Bone marrow (tissue), 2 donors: ENCODE results near the gene KLHL7.
A peak's percentile ranks its signal among the peaks of the same experiment; 100 is the strongest.

ENCODE experiments used
- DNase-seq, 2 donors: peaks; one replicate each; lab custom pipeline; 2025; lab: John Stamatoyannopoulos, UW

KLHL7 gene

DNA sequence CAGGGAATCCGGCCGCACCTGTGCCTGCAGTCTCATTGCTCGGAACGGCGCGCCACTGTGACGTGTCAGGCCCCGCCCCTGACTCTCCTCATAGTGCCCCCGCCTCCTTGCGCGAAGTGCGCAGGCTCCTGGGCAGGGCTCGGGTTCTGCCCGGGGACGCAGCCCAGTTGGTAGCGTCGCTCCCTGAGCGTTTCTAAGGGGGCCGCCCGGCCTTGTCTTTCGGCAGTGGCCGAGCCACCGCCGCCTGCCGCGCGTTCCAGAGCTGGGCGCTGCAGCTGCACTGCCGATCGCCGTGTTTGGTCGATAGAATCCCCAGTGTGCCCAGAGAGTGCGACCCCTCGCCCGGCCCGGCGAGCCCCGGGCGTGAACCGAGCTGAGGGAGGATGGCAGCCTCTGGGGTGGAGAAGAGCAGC, at the start of gene KLHL7:
Gene KLHL7 (plus strand): TSS at position 142 of the 413 bp plus-strand sequence. CDS start 242 bp downstream, at position 384.
- peak; percentile 75 to 89 for DNase-seq

GRCh38 chr7:23058408-23059096, 47.0 kb upstream of the KLHL7 start:
- DNase-seq: no peak

DNA sequence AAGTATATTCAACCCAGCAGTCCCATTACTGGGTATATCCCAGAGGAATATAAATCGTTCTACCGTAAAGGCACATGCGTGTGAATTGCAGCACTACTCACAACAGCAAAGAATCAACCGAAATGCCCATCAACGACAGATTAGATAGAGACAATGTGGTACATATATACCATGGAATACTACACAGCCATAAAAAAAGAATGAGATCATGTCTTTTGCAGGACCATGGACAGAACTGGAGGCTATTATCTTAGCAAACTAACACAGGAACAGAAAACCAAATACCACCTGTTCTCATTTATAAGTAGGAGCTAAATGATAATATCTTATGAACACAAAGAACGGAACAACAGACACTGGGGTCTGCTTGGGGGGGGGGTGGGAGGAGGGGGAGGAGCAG, 44.3 kb upstream of the KLHL7 start:
- no peak for DNase-seq

DNA sequence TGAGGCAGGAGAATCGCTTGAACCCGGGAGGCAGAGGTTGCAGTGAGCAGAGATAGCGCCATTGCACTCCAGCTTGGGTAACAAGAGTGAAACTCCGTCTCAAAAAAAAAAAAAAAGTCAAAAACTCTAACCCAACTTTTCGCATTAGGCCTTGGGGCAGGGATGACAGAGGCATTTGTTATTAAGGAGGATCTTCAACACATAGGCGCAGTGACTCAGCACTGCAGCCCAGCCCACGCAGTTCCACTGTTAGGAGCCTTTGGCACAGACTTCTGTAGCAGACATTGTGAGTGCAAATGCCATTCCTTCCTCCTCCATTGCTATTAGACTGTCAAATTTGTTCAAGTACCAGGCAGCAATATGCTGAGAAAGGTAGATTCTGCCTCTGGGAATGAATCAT, 43.1 kb upstream of the KLHL7 start:
- DNase-seq: no peak

DNA sequence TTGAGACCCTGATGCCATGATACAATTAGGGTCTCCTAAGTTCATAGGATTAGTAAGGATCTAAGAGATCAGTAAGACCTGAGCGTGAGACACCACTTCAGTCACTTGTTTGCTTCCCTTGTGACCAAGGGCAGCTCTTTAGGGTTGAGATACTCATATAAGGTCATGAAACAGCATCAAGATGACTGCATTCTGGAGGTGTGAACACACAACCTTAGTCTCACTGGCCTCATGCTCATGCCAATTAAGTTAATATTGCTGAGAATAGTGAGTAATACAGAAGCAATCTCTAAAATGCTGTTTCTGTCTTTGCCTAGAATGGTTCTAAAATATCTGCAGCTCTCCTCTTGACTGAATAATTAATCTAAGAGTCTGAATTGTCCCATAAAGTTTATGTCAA, 39.6 kb upstream of the KLHL7 start:
- no peak for DNase-seq

DNA sequence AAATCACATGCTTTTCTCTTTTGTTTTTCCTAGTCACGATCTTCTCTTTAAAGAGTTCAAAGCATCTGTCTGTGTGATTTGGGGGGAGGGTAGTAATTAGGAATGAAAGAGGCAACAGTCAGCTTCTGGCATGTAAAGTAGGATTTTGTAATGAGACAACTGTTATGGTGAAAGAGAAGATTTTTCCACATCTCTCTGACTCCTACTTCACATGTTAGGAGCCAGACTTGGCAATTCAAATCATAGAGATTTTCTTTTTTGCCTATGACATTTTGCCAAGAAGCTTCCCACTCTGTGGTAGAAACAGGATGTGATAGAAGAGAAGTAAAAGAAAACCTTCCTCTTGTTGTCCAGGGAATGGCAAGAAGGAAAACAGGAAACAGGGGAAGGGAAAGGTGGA, 38.3 kb upstream of the KLHL7 start:
- DNase-seq: no peak

- DNase-seq: no peak
Measured at GRCh38 chr7:23072048-23072447, 33.5 kb upstream of the KLHL7 start.

DNA sequence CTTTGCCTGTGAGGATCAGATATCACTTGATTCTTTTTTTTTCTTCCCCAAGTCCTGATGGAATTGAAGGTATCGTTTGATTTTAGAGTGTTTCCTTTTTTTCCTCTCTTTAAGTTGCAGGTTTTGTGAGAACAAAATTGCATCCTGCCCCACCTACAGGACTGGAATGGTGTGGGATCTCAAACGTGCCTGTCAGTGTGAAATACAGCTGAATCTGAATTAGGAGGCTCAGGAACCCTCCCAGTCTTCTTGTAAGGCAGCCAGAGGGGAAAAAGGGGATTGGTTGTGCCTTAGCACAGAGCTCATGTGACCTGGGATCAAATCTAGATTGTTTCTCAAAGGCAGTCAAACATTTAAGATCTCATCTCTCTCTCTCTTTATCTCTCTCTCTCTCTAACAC, 32.7 kb upstream of the KLHL7 start:
- DNase-seq: no peak

- no peak for DNase-seq
Measured at GRCh38 chr7:23074443-23075261, 30.9 kb upstream of the KLHL7 start.

DNA sequence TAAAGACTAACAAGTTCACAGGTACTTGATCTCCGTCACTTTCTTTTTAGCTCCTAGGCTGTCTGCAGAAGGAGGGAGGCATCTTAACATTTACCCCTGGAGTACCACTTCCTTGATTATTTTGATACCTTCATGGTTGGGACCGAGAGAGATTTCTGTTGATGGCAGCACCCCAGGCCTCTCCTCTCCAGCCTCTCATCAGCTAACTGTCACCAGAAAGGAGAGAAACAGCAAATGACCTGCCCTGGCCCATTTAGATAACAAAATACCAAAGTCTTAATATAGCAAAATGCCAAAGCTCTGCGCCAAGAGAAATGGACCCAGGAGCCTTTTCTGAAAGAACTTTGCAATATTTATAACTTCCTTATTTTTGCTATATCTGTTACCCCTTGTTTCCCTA, 30.0 kb upstream of the KLHL7 start:
- no peak for DNase-seq

DNA sequence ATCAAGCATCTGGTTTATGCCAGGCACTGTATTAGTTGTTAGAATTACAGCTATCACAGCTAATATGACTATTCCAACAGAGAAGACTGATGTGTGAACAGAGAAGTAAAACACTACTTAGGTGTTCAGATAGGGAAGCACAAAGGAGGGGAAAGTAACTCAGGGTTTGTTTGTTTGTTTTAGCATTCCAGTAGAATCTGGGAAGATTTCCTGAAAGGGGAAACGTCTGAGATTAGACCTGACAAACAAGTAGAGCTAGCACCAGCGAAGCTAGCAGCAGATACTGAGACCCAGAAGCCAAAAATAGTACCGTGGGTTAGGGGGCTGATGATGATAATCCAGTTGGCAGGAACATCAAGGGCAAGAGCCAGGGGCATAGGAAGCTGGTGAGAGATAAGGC, 28.8 kb upstream of the KLHL7 start:
- no peak for DNase-seq

DNA sequence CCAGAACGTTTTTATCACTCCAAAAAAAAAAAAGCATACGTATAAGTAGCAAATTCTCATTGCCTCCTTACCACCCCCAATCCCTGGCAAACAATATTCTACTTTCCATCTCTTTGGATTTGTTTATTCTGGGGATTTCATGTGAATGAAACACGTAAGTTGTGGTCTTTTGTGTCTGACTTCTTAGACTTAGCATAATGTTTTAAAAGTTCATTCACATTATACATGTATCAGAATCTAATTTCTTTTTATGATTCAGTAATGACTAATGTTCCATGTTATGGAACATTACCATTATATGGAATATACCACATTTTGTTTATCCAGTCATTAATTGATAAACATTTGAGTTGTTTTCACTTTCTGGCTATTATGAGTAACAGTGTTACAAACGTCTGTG, 12.5 kb upstream of the KLHL7 start:
- no peak for DNase-seq

GRCh38 chr7:23093546-23093945, 12.0 kb upstream of the KLHL7 start:
- DNase-seq: no peak

- no peak for DNase-seq
Measured at GRCh38 chr7:23096518-23097290, 8.9 kb upstream of the KLHL7 start.

DNA sequence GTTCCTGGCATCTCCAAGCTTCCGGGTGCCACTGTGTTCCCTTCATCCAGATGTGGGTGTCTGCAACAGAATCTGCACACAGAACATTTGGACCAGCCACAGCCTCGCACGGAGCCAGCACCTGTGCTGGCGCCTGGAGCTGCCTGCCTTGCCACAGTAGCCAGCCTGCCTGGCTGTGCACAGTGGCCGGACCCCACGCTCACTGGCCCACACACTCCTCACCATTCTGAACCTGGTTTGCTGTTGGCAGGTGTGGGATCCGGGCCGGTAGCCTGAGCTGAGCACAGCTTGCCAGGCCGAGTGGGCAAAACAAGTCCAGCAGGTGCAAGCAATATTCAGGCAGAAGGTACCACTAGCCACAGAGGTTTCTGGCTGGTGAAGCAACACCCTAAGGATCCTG, 7.6 kb upstream of the KLHL7 start:
- DNase-seq: no peak

GRCh38 chr7:23098460-23098859, 7.1 kb upstream of the KLHL7 start:
- no peak for DNase-seq

- no peak for DNase-seq
Measured at GRCh38 chr7:23100697-23101096, 4.9 kb upstream of the KLHL7 start.

DNA sequence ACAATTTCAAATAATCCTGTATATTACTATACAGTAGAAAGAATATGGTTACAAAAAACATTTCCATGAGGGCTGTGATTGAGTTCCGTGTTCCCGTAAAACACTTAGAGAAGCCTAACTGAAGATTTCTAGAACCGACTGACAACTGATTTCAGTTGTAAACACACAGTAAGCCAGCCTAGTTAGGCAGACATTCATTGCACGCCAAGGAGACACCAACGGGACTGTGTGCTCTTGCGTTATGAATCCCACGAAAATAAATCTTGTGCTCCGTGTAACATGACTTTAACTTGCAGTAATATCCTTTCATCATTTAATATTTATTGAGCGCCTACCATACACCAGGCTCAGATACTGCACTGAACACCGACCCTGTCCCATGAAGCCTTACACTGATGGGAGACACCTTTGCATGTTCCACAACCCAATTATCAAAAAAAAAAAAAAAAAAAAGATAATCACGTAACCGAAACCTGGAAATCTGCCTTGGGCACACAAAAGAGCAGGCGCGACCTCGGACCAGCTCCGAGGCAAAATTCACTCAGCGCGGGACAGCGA, 420 bp upstream of the KLHL7 start:
- DNase-seq: no peak

DNA sequence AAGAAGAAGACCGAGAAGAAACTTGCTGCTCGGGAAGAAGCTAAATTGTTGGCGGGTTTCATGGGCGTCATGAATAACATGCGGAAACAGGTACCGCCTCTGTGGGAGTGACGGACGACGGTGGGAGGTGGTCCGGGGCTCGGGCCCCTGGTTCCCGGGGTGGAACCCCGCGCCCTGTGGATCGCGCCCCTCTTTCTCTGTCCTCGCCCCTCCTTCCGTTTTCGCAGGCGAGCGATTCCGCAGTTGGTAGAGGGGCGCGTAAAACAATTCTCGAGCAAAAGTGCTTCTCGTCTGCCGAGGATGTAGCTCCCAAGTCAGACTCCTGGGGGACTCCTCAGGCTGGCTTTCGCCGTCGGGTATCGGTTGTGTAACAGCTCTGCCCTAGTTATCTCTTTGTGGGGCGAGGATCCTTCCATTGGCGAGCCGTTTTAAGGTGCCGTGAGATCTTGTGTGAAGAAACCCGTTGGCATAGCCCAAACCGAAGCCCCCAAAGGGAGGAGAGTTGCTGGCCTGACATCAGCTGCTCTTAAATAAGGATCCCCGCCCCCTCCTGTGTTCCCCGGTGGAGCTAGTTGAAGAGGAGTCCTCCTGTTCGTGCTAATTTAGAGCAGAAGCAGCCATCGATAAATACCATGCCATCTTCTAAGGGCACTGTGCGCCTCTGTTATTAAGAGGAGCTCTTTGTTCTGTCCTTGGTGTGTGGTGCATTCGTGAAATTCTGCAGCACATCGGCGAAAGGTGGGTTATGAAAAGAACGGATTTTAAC, 655 bp downstream of the KLHL7 start:
- DNase-seq: peak; percentile 11 to 45

DNA sequence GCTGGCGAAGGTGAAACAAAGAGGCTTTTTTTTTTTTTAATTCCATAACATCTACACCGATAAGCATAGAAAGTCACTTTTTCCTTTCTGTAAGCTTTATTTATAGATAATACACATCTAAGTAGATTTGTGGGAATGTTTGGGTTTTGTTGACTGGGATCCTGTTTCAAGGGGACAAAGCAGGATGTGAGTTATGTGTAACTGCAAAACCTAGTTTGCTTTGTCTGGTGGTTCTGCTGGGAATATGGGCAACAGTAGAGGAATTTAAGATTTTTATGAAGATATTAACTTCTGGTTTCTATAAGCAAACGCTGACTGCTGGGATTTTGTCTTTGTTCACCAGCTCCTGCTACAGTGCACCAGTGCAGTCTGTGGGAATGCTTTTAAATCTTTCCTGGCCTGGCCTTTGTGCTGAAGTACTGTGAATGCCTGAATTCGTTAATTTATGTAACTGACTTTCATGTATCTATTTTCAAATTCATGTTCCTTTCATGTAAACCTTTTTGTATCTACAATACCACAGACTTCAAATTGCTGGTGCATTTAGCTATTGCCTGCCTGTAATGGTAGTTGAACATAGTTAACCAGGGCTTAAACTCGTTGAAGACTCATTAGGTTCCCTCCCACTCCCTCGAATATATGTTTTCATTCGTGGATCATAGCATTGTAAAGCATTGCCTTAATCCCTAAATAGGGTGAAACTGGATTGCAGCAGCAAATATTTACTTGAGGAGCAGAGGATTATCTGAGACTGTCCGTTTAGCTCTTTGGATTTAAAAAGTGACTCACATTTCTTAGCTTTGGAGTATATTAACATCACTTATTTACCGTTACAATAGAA, 1.5 kb downstream of the KLHL7 start:
- DNase-seq: no peak

DNA sequence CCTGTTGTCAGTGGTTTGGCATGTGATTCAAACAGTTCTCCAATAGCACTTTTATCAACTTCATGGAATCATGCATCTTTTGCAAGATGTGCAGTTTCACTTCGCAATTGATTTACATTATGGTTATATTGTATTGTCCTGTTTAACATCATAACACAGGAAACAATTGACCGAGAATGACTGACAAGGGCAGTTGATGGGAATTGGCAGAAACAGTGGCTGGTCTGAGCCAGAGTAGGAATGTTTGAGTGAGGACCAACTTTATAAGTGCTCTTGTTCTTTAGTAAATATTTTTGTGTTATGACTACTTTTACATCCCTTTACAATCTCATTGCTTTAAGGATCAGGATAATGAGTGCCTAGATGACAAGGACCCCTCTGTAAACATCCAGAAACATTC, 2.2 kb downstream of the KLHL7 start:
- DNase-seq: no peak
